Suprapubic skin (tissue), 4 donors: ENCODE data around the gene AP3D1. TPM values are rescaled to one million over a fixed set of nuclear protein-coding genes. Genes with fewer than 3 reads are reported as not detected.

Experiments
- DNase-seq, 2 donors: peaks; one replicate each; pipeline ENCODE4 v3.0.0-alpha.2; 2019; ENCODE audit warnings: low spot score in 2 of 2
- H3K27ac ChIP-seq: fragments of 200-600 bp; sonication (generic); one replicate; pipeline ENCODE4 v1.5.1; 2019
- H3K27me3 ChIP-seq: fragments of 200-600 bp; sonication (generic); one replicate; pipeline ENCODE4 v1.5.1; 2019
- H3K36me3 ChIP-seq: fragments of 200-600 bp; sonication (generic); one replicate; pipeline ENCODE4 v1.5.1; 2019
- H3K4me1 ChIP-seq: fragments of 200-600 bp; sonication (generic); one replicate; pipeline ENCODE4 v1.5.1; 2019
- H3K4me3 ChIP-seq: fragments of 200-600 bp; sonication (generic); one replicate; pipeline ENCODE4 v1.5.1; 2019; ENCODE audit warnings: mild to moderate bottlenecking
- H3K9me3 ChIP-seq: fragments of 200-600 bp; sonication (generic); one replicate; pipeline ENCODE4 v1.5.1; 2019
- EP300 ChIP-seq: sonication (generic); formaldehyde crosslinking; IDR thresholded peaks from one replicate; pipeline ENCODE4 v1.6.1; 2017; ENCODE audit warnings: antibody characterized with exemption
- POLR2A ChIP-seq, 2 donors: fragments of 450-650 bp; IDR thresholded peaks; one replicate each; pipeline ENCODE4 v1.6.1; 2017; ENCODE audit warnings: antibody characterized with exemption in 2 of 2, mild to moderate bottlenecking in 2 of 2, moderate library complexity in 2 of 2
- POLR2AphosphoS5 ChIP-seq, 3 donors: sonication (generic); formaldehyde crosslinking; IDR thresholded peaks; one replicate each; pipeline ENCODE4 v1.6.1; 2017; ENCODE audit warnings: antibody characterized with exemption in 3 of 3
- WGBS: methylation state at CpG from one replicate; pipeline ENCODE4 v1.1.5; 2018; 5-methylcytosine and 5-hydroxymethylcytosine counted together
- total RNA-seq, 4 donors: library from RNA; depleted of rRNA; stranded (reverse); fragments of >200 nt; gene quantifications; one replicate each; pipeline ENCODE4 v1.1.0, GENCODE V29; 2016
- TF ChIP-seq, protein P1 (sequence below), 2 donors: fragments of 200-600 bp in 1 of 2; fragments of 450-650 bp in 1 of 2; sonication (generic) in 1 of 2; IDR thresholded peaks; one replicate each; pipeline ENCODE4 v1.5.1; 2016 to 2019; ENCODE audit warnings: antibody characterized with exemption in 2 of 2, mild to moderate bottlenecking in 1 of 2, moderate library complexity in 1 of 2

AP3D1 gene
- total RNA-seq, 4 donors from 2014 or later: 65.4 to 99.4 (median 85.4) TPM

DNA sequence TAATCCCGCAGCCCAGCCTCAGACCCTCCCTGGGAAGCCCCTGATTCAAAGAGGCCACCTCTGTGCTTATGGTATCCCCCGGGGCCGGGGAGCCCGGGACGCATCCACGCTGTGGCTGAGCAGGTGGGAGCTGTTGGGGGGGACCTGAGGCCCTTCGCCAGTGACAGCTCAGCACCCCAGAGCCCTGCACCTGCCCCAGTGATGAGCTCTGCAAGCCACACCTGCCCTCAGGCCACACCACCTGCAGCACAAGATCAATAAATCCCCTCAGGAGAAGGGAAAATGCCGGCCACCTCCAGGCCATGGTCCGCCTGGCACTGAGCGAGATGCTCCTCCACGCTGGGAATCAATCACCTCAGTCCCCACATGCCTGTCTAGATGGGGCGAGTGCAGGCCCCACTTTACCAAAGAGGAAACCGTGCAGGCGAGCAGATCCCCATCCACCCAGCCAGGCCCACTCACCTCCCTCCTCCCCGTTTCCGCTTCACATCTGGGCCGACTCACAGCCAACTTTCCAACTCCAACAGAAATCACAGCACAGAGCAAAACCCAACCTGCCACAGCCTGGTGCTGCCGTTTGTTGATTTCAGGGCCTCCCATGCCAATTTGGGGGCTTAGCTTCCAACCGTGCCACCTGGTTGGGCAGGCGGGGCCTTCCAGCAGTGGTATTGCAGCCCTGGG lies 68.1 kb downstream of the AP3D1 start:
- Histone ChIP-seq H3K27ac (peak overlapping the region; percentile 36), H3K27me3 (no peaks in the 10 kb centered on the region), H3K9me3 (no peaks in the 10 kb centered on the region), H3K4me1 (peaks cover 71% of the 10 kb centered on the region), H3K36me3 (peaks cover 37% of the 10 kb centered on the region), H3K4me3 (peak overlapping the region; percentile 30)
- 56% methylated on average over 6 of the region's 20 CpGs for WGBS
- TF ChIP-seq, protein P1, sequence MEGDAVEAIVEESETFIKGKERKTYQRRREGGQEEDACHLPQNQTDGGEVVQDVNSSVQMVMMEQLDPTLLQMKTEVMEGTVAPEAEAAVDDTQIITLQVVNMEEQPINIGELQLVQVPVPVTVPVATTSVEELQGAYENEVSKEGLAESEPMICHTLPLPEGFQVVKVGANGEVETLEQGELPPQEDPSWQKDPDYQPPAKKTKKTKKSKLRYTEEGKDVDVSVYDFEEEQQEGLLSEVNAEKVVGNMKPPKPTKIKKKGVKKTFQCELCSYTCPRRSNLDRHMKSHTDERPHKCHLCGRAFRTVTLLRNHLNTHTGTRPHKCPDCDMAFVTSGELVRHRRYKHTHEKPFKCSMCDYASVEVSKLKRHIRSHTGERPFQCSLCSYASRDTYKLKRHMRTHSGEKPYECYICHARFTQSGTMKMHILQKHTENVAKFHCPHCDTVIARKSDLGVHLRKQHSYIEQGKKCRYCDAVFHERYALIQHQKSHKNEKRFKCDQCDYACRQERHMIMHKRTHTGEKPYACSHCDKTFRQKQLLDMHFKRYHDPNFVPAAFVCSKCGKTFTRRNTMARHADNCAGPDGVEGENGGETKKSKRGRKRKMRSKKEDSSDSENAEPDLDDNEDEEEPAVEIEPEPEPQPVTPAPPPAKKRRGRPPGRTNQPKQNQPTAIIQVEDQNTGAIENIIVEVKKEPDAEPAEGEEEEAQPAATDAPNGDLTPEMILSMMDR (IDR thresholded peaks at IDR 0.05): no peak
- no peak for TF ChIP-seq POLR2AphosphoS5 (IDR thresholded peaks at IDR 0.05)
- TF ChIP-seq EP300: no peak
- no peak for TF ChIP-seq POLR2A (IDR thresholded peaks at IDR 0.05)
- no peak for DNase-seq

DNA sequence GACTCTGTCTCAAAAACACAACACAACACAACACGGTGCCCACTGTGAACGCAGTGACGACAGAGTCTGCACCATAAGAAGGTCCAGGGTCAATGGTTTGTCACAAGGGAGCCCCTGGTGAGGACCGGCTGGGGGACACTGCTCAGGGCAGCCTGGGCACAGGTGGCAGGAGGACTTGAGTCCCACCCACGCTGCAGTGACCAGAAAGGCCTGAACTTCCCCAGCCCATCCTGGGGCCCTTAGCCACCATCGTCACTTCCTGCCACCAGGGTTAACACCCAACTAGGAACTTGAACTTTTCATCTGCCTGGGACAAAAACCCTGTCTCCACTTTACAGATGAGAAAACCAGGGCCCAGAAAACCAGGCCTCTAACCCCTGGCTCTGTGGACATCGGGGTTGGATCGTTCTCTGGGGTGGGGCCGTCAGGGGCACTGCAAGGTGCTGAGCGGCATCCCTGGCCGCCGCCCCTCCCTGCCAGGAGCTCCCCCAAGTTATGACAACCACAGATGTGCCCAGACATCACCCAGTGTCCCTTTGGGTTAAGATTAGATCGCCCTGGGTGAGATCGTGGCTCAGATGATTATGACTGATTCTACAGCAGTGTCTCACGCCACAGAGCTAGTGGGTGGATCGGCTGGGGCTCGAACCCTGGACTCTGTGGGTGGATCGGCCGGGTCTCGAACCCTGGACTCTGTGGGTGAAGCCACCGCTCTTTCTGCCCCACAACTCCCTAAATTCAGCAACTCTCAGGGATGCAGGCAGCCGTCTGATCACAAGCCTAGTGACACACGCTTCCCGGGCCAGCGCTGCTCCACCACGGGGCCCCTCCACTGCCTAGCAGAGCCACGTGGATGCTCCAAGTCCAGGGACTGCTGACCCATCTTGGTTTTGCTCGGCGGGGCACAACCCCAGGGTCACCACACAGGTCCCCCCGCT lies 69.2 kb downstream of the AP3D1 start:
- H3K27me3 ChIP-seq: no peaks in the 10 kb centered on the region
- H3K36me3 ChIP-seq: peaks cover 48% of the 10 kb centered on the region
- no peaks in the 10 kb centered on the region for H3K9me3 ChIP-seq
- peak overlapping the region; percentile 1 for H3K27ac ChIP-seq
- DNase-seq: no peak
- 85% methylated on average over 26 of the region's 30 CpGs for WGBS
- peaks cover 61% of the 10 kb centered on the region for H3K4me1 ChIP-seq
- TF ChIP-seq, protein P1 (IDR thresholded peaks at IDR 0.05): no peak
- TF ChIP-seq POLR2A (IDR thresholded peaks at IDR 0.05) (no peak), EP300 (no peak), POLR2AphosphoS5 (IDR thresholded peaks at IDR 0.05) (no peak)
- H3K4me3 ChIP-seq: no peak overlapping the region

- WGBS: 64% methylated on average over 23 of the region's 23 CpGs
- Histone ChIP-seq H3K27ac (no peak overlapping the region), H3K4me1 (peaks cover 47% of the 10 kb centered on the region), H3K27me3 (no peaks in the 10 kb centered on the region), H3K9me3 (no peaks in the 10 kb centered on the region), H3K4me3 (no peak overlapping the region), H3K36me3 (peaks cover 64% of the 10 kb centered on the region)
- TF ChIP-seq POLR2A (IDR thresholded peaks at IDR 0.05) (no peak), EP300 (no peak), POLR2AphosphoS5 (IDR thresholded peaks at IDR 0.05) (no peak)
- TF ChIP-seq, protein P1 (IDR thresholded peaks at IDR 0.05): no peak
- no peak for DNase-seq
Measured at GRCh38 chr19:2080336-2080988, 70.9 kb downstream of the AP3D1 start.

- H3K27me3 ChIP-seq: no peaks in the 10 kb centered on the region
- no peak overlapping the region for H3K27ac ChIP-seq
- 77% methylated on average over 8 of the region's 23 CpGs for WGBS
- no peaks in the 10 kb centered on the region for H3K9me3 ChIP-seq
- DNase-seq: no peak
- TF ChIP-seq POLR2AphosphoS5 (IDR thresholded peaks at IDR 0.05) (no peak), EP300 (no peak), POLR2A (IDR thresholded peaks at IDR 0.05) (no peak)
- TF ChIP-seq, protein P1 (IDR thresholded peaks at IDR 0.05): no peak
- peaks cover 70% of the 10 kb centered on the region for H3K36me3 ChIP-seq
- H3K4me3 ChIP-seq: no peak overlapping the region
- H3K4me1 ChIP-seq: peaks cover 42% of the 10 kb centered on the region
Measured at GRCh38 chr19:2079865-2080301, 71.5 kb downstream of the AP3D1 start.
